ENCODE data around the gene PIK3C2A.
"Not testable (repeated sequence)": the region's sequence is repeated elsewhere in the genome, so short reads cannot be mapped to it uniquely, and the experiment has no call there.

Gene PIK3C2A

GRCh38 chr11:17240780-17241179 lies 33.0 kb upstream of the PIK3C2A start:
- Histone ChIP-seq H3K27ac (no peak overlapping the region), H3K4me3 (no peak overlapping the region)
- DNase-seq (ENCODE audit: low spot score) = no peak
- no peak for TF ChIP-seq CTCF (IDR thresholded peaks at IDR 0.05)

GRCh38 chr11:17239927-17240326 lies 32.1 kb upstream of the PIK3C2A start:
- H3K4me3 ChIP-seq; H3K27ac ChIP-seq; DNase-seq (ENCODE audit: low spot score): not testable (repeated sequence)

- no peak for DNase-seq (ENCODE audit: low spot score)
- TF ChIP-seq CTCF (IDR thresholded peaks at IDR 0.05) = no peak
- Histone ChIP-seq H3K4me3 (no peak overlapping the region), H3K27ac (no peak overlapping the region)
These were observed 30.6 kb upstream of the PIK3C2A start for GRCh38 chr11:17238377-17238776.

- TF ChIP-seq CTCF (IDR thresholded peaks at IDR 0.05) = no peak
- Histone ChIP-seq H3K4me3 (no peak overlapping the region), H3K27ac (no peak overlapping the region)
- no peak for DNase-seq (ENCODE audit: low spot score)
These were observed 25.3 kb upstream of the PIK3C2A start for GRCh38 chr11:17233101-17233500.

GRCh38 chr11:17230867-17231851 lies 23.4 kb upstream of the PIK3C2A start:
- no peak for TF ChIP-seq CTCF (IDR thresholded peaks at IDR 0.05)
- Histone ChIP-seq H3K4me3 (no peak overlapping the region), H3K27ac (no peak overlapping the region)
- no peak for DNase-seq (ENCODE audit: low spot score)

- Histone ChIP-seq H3K4me3 (no peak overlapping the region), H3K27ac (no peak overlapping the region)
- no peak for TF ChIP-seq CTCF (IDR thresholded peaks at IDR 0.05)
- DNase-seq (ENCODE audit: low spot score) = no peak
These were observed 21.8 kb upstream of the PIK3C2A start for GRCh38 chr11:17229481-17230152.

- DNase-seq (ENCODE audit: low spot score); H3K27ac ChIP-seq; H3K4me3 ChIP-seq: not testable (repeated sequence)
These were observed 20.6 kb upstream of the PIK3C2A start for GRCh38 chr11:17228186-17228925.

Data from coronary artery (tissue), 2 donors.